ENCODE measurements around the gene TBX1. TPM values are rescaled to one million over a fixed set of nuclear protein-coding genes. Genes with fewer than 3 reads are reported as not detected.

TBX1 gene
- total and polyA plus RNA-seq, 2 of the 8 experiments (the other 6 are each of a cell fraction or from before 2014, with no cell fraction given) = 0.28 TPM; not detected in 1

DNA sequence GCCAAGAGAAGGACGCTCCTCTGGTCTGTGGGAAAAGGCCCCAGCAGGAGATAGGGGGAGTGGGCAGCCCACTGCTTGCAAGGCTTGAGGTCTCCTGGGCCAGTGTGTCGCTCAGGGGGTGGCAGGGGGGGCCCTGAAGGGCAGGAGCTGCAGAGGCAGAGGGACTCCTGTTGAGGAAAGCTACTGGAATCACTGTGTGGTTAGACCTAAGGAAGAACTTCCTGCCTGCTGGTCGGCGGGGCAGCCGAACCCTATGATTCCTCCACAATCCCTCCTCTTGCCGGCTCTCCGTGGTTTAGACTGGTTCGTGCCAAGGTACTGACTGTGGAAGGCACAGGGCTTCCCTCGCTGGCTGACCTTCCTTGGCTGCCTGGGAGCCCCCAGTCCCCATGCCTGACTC lies 31.1 kb upstream of the TBX1 start (continued):
- TF ChIP-seq, protein P1, sequence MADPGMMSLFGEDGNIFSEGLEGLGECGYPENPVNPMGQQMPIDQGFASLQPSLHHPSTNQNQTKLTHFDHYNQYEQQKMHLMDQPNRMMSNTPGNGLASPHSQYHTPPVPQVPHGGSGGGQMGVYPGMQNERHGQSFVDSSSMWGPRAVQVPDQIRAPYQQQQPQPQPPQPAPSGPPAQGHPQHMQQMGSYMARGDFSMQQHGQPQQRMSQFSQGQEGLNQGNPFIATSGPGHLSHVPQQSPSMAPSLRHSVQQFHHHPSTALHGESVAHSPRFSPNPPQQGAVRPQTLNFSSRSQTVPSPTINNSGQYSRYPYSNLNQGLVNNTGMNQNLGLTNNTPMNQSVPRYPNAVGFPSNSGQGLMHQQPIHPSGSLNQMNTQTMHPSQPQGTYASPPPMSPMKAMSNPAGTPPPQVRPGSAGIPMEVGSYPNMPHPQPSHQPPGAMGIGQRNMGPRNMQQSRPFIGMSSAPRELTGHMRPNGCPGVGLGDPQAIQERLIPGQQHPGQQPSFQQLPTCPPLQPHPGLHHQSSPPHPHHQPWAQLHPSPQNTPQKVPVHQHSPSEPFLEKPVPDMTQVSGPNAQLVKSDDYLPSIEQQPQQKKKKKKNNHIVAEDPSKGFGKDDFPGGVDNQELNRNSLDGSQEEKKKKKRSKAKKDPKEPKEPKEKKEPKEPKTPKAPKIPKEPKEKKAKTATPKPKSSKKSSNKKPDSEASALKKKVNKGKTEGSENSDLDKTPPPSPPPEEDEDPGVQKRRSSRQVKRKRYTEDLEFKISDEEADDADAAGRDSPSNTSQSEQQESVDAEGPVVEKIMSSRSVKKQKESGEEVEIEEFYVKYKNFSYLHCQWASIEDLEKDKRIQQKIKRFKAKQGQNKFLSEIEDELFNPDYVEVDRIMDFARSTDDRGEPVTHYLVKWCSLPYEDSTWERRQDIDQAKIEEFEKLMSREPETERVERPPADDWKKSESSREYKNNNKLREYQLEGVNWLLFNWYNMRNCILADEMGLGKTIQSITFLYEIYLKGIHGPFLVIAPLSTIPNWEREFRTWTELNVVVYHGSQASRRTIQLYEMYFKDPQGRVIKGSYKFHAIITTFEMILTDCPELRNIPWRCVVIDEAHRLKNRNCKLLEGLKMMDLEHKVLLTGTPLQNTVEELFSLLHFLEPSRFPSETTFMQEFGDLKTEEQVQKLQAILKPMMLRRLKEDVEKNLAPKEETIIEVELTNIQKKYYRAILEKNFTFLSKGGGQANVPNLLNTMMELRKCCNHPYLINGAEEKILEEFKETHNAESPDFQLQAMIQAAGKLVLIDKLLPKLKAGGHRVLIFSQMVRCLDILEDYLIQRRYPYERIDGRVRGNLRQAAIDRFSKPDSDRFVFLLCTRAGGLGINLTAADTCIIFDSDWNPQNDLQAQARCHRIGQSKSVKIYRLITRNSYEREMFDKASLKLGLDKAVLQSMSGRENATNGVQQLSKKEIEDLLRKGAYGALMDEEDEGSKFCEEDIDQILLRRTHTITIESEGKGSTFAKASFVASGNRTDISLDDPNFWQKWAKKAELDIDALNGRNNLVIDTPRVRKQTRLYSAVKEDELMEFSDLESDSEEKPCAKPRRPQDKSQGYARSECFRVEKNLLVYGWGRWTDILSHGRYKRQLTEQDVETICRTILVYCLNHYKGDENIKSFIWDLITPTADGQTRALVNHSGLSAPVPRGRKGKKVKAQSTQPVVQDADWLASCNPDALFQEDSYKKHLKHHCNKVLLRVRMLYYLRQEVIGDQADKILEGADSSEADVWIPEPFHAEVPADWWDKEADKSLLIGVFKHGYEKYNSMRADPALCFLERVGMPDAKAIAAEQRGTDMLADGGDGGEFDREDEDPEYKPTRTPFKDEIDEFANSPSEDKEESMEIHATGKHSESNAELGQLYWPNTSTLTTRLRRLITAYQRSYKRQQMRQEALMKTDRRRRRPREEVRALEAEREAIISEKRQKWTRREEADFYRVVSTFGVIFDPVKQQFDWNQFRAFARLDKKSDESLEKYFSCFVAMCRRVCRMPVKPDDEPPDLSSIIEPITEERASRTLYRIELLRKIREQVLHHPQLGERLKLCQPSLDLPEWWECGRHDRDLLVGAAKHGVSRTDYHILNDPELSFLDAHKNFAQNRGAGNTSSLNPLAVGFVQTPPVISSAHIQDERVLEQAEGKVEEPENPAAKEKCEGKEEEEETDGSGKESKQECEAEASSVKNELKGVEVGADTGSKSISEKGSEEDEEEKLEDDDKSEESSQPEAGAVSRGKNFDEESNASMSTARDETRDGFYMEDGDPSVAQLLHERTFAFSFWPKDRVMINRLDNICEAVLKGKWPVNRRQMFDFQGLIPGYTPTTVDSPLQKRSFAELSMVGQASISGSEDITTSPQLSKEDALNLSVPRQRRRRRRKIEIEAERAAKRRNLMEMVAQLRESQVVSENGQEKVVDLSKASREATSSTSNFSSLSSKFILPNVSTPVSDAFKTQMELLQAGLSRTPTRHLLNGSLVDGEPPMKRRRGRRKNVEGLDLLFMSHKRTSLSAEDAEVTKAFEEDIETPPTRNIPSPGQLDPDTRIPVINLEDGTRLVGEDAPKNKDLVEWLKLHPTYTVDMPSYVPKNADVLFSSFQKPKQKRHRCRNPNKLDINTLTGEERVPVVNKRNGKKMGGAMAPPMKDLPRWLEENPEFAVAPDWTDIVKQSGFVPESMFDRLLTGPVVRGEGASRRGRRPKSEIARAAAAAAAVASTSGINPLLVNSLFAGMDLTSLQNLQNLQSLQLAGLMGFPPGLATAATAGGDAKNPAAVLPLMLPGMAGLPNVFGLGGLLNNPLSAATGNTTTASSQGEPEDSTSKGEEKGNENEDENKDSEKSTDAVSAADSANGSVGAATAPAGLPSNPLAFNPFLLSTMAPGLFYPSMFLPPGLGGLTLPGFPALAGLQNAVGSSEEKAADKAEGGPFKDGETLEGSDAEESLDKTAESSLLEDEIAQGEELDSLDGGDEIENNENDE (IDR thresholded peaks at IDR 0.05; ENCODE audit: insufficient replicate concordance, low read length) = no peak
- TF ChIP-seq TBP (IDR thresholded peaks at IDR 0.05; ENCODE audit: low read depth, low read length) (no peak), GTF2F1 (IDR thresholded peaks at IDR 0.05; ENCODE audit: borderline replicate concordance, low read depth, low read length) (no peak), TEAD4 (IDR thresholded peaks at IDR 0.05; ENCODE audit: low read depth, low read length) (no peak), EP300 (IDR thresholded peaks at IDR 0.05; ENCODE audit: borderline replicate concordance in 1 of 2, low read depth in 2 of 2, low read length in 2 of 2) (no peak), TAF7 (optimal IDR thresholded peaks at IDR 0.05; ENCODE audit: borderline replicate concordance, low read depth, low read length) (no peak), CBX8 (IDR thresholded peaks at IDR 0.05; ENCODE audit: borderline replicate concordance, low read depth, low read length) (no peak)
- TF ChIP-seq, protein P2, sequence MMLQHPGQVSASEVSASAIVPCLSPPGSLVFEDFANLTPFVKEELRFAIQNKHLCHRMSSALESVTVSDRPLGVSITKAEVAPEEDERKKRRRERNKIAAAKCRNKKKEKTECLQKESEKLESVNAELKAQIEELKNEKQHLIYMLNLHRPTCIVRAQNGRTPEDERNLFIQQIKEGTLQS (IDR thresholded peaks at IDR 0.05; ENCODE audit: insufficient read depth, low read depth, low read length) = no peak
